ENCODE data around the gene CBLN3. TPM values are rescaled to one million over a fixed set of nuclear protein-coding genes. Genes with fewer than 3 reads are reported as not detected.
A peak's percentile ranks its signal among the peaks of the same experiment; 100 is the strongest.

The CBLN3 gene
- total and polyA plus RNA-seq, 12 donors = 0.24 to 2.5 (median 0.92) TPM

GRCh38 chr14:24401810-24402702 lies 27.4 kb downstream of the CBLN3 start:
- DNase-seq = no peak
- 58 to 60% methylated on average over 9 of the region's 9 CpGs for WGBS, 2 donors
- H3K4me1 ChIP-seq = peaks cover 14 to 74% (median 58%) of the 10 kb centered on the region in 9 donors

DNA sequence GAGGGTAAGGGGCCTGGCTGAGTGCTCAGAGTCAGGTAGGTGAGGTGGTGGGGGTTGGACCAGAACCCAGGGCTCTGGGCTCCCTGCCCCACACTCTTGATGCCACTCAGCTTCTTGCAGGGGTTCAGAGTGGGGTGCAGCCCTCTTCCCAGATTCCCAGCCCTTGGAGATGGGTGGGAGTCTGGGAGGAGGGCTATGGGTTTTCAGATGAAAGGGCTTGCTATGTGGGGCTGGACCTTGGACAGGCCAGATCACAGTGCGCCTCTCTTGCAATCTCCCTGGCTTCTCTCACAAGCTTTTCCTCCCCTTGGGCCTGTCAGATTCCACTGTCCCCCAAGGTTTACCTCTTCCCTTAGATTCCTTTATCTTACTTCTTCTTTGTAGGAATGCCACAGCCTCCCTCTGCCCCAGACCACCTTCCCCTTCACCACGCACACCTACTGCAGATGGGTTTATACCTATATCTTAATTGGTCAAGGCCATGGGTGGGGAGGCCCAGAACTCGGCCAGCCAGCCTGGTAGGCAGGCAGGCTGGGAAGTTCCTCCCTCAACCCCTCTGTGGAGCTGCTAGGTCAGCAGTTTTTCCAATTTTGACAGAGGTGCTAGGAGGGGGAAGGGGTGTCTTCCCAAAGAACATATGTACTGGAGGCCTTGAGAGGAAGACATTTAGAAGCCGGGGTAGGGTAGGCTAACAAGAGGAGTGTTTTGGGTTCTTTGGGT lies 29.3 kb downstream of the CBLN3 start:
- H3K4me1 ChIP-seq = peaks cover 14 to 73% (median 58%) of the 10 kb centered on the region in 9 donors
- intact Hi-C loops (cut with DNase I) = loop anchor here in 5 of 10 donors (2.0 kb wide), 2 partner anchors 29 to 33 kb away; partner anchors contain the start of genes CBLN3 (in 1 of the 5) and KHNYN (in 1 of the 5)
- DNase-seq (no peak), ATAC-seq (no peak)
- H3K9me3 ChIP-seq = no peaks in the 10 kb centered on the region
- no peaks in the 10 kb centered on the region for H3K27me3 ChIP-seq
- peaks cover 0 to 6% (median 0%) of the 10 kb centered on the region in 9 donors for H3K36me3 ChIP-seq
- peak overlapping the region; percentile 49 to 83 (median 74) for H3K4me3 ChIP-seq
- H3K27ac ChIP-seq = peak overlapping the region; percentile 67 to 90 (median 86)
- TF ChIP-seq CTCF (IDR thresholded peaks at IDR 0.05) = no peak
- 57 to 62% methylated on average over 4 of the region's 4 CpGs for WGBS, 2 donors

More at GRCh38 chr14:24401810-24402702, 27.4 kb downstream of the CBLN3 start:
- Histone ChIP-seq H3K27ac (peak overlapping the region in 5 of 10 donors; percentile 5 to 60 (median 28)), H3K9me3 (no peaks in the 10 kb centered on the region), H3K27me3 (no peaks in the 10 kb centered on the region), H3K4me3 (peak overlapping the region in 1 of 10 donors; percentile 78), H3K36me3 (peaks cover 0 to 16% (median 0%) of the 10 kb centered on the region in 9 donors)
- no peak for TF ChIP-seq CTCF (IDR thresholded peaks at IDR 0.05)
- ATAC-seq = no peak
- intact Hi-C loops (cut with DNase I) = loop anchor here in 1 of 10 donors (2.0 kb wide), 1 partner anchor 35 kb away; no protein-coding TSS in a partner anchor

- DNase-seq (no peak), ATAC-seq (peak in 1 of 8 donors; percentile 4)
- WGBS, 2 donors = 16 to 20% methylated on average over 8 of the region's 8 CpGs
- Histone ChIP-seq H3K4me3 (peak overlapping the region; percentile 49 to 83 (median 74)), H3K4me1 (peaks cover 14 to 69% (median 55%) of the 10 kb centered on the region in 9 donors), H3K27me3 (no peaks in the 10 kb centered on the region), H3K9me3 (no peaks in the 10 kb centered on the region), H3K27ac (peak overlapping the region; percentile 67 to 90 (median 86)), H3K36me3 (peaks cover 0 to 4% (median 0%) of the 10 kb centered on the region in 9 donors)
- intact Hi-C loops (cut with DNase I) = loop anchor here in 4 of 10 donors (2.0 kb wide), 2 partner anchors 29 to 33 kb away; partner anchors contain the start of genes CBLN3 (in 1 of the 4) and KHNYN (in 1 of the 4)
- TF ChIP-seq CTCF (IDR thresholded peaks at IDR 0.05) = no peak
Measured at GRCh38 chr14:24399447-24399822, 30.0 kb downstream of the CBLN3 start.

Measured in heart right ventricle (tissue), 16 donors.